Panc1 (cell line): Measurements from ENCODE around the gene RELB. TPM values are rescaled to one million over a fixed set of nuclear protein-coding genes. Genes with fewer than 3 reads are reported as not detected.
A peak's percentile ranks its signal among the peaks of the same experiment; 100 is the strongest.

Experiments
- ATAC-seq: fragments of 200-7000 bp; cut with Tn5 transposase; 2 replicates; pipeline ENCODE4 v1.9.1; 2020; ENCODE audit warnings: mild to moderate bottlenecking, moderate library complexity
- BruUV-seq: library from RNA; stranded (reverse); fragments of 400-500 nt; replicated peaks from 2 replicates; lab custom pipeline; 2021; lab: Mats Ljungman, UMichigan
- CTCF ChIA-PET: fragments of 300-600 bp; sonication (Branson Sonifier 250); formaldehyde crosslinking; loops from one replicate; lab custom pipeline; 2022; ENCODE audit warnings: antibody characterized with exemption; lab: Charles Lee
- POLR2A ChIA-PET: fragments of 300-600 bp; sonication (Branson Sonifier 250); formaldehyde crosslinking; loops from one replicate; lab custom pipeline; 2022; ENCODE audit warnings: antibody characterized with exemption; lab: Charles Lee
- DNase-seq: peaks from one replicate; pipeline ENCODE4 v3.0.0-alpha.2; 2010; ENCODE audit warnings: low read depth, low spot score
- H3K27ac ChIP-seq: 2 replicates; pipeline ENCODE4 v1.5.1; 2011; ENCODE audit warnings: mild to moderate bottlenecking, low read length, inconsistent platforms
- H3K27me3 ChIP-seq: fragments of 200-500 bp; sonication (Bioruptor generic); 2 replicates; pipeline ENCODE4 v1.6.0; 2014; ENCODE audit warnings: low read length, inconsistent platforms; ENCODE audit not compliant: control insufficient read depth, insufficient read depth
- H3K36me3 ChIP-seq: fragments of 200-500 bp; sonication (Bioruptor generic); 2 replicates; pipeline ENCODE4 v1.5.1; 2014; ENCODE audit warnings: inconsistent platforms, mild to moderate bottlenecking, low read length, moderate library complexity; ENCODE audit not compliant: control insufficient read depth, insufficient read depth
- H3K4me1 ChIP-seq: 2 replicates; pipeline ENCODE4 v1.5.1; 2011; ENCODE audit warnings: inconsistent platforms, mild to moderate bottlenecking, low read length, moderate library complexity; ENCODE audit not compliant: control insufficient read depth, insufficient read depth
- H3K4me3 ChIP-seq, 2 experiments: 2 replicates each; pipeline ENCODE4 v1.5.1; 2011 to 2012; ENCODE audit warnings: low read depth in 2 of 2, low read length in 2 of 2, mild to moderate bottlenecking in 2 of 2, inconsistent platforms in 1 of 2, moderate library complexity in 1 of 2
- H3K9me3 ChIP-seq: fragments of 200-500 bp; sonication (Bioruptor generic); 2 replicates; pipeline ENCODE4 v1.5.1; 2014; ENCODE audit warnings: low read depth, mild to moderate bottlenecking, inconsistent platforms, low read length, moderate library complexity; ENCODE audit not compliant: control insufficient read depth, insufficient read depth
- POLR2AphosphoS5 ChIP-seq: IDR thresholded peaks from 2 replicates; pipeline ENCODE4 v1.6.1; 2012; ENCODE audit warnings: mild to moderate bottlenecking, low read depth, low read length, moderate library complexity
- SIN3A ChIP-seq: IDR thresholded peaks from 2 replicates; pipeline ENCODE4 v1.6.1; 2012; ENCODE audit warnings: low read depth, mild to moderate bottlenecking, low read length, moderate library complexity, borderline replicate concordance; ENCODE audit not compliant: insufficient read depth
- TCF7L2 ChIP-seq: IDR thresholded peaks from 2 replicates; pipeline ENCODE4 v1.6.1; 2011; ENCODE audit warnings: mild to moderate bottlenecking, low read depth, low read length, inconsistent platforms
- in situ Hi-C: cut with HindIII; loops from 2 replicates; pipeline ENCODE4 v1.10.0; 2016; ENCODE audit warnings: low sequenced_read_pairs, low pct_unique_long_range_greater_than_20kb
- intact Hi-C: fragments of 100-400 bp; cut with micrococcal nuclease; formaldehyde crosslinking; loops from one replicate; pipeline ENCODE4 v1.10.0; 2022; ENCODE audit not compliant: unreplicated experiment
- total RNA-seq: library from RNA; stranded (reverse); gene quantifications from one replicate; pipeline ENCODE4 v1.2.1, GENCODE V29; 2021; ENCODE audit not compliant: unreplicated experiment
- TF ChIP-seq, protein P1 (sequence below): fragments of 450-650 bp; IDR thresholded peaks from 2 replicates; pipeline ENCODE4 v1.5.1; 2017; ENCODE audit warnings: mild to moderate bottlenecking
- TF ChIP-seq, protein P2 (sequence below), 2 experiments: IDR thresholded peaks; 2 replicates each; pipeline ENCODE4 v1.6.1; 2011 to 2012; ENCODE audit warnings: low read depth in 2 of 2, control low read depth in 1 of 2, low read length in 1 of 2, mild to moderate bottlenecking in 1 of 2, moderate library complexity in 1 of 2; ENCODE audit not compliant: insufficient read depth in 1 of 2

RELB gene
- total RNA-seq, 1 experiment from 2014 or later, result 28.1 TPM

DNA sequence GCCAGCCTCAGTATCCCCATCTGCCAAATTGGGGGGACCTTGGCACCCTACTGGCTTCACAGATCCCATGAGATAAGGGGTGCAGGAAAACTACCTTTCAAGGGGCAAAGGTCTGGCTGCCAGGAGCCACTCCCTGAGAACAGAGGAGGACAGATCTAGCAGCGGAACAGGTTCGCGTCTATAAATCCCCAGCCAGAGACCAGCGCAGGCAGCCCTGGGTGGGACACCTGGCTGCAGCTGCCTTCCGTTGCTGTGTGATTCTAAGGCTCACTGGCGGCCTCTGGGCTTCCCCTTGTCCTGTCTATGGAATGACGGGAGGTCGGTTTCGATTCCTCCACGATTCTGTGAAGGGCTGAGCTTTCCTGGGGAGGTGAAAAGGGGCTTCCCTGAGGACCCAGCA, 7.3 kb downstream of the RELB start:
- Histone ChIP-seq H3K4me3 (no peak overlapping the region), H3K9me3 (no peaks in the 10 kb centered on the region), H3K27ac (no peak overlapping the region), H3K4me1 (no peaks in the 10 kb centered on the region), H3K36me3 (no peaks in the 10 kb centered on the region), H3K27me3 (no peaks in the 10 kb centered on the region)
- TF ChIP-seq, protein P1, sequence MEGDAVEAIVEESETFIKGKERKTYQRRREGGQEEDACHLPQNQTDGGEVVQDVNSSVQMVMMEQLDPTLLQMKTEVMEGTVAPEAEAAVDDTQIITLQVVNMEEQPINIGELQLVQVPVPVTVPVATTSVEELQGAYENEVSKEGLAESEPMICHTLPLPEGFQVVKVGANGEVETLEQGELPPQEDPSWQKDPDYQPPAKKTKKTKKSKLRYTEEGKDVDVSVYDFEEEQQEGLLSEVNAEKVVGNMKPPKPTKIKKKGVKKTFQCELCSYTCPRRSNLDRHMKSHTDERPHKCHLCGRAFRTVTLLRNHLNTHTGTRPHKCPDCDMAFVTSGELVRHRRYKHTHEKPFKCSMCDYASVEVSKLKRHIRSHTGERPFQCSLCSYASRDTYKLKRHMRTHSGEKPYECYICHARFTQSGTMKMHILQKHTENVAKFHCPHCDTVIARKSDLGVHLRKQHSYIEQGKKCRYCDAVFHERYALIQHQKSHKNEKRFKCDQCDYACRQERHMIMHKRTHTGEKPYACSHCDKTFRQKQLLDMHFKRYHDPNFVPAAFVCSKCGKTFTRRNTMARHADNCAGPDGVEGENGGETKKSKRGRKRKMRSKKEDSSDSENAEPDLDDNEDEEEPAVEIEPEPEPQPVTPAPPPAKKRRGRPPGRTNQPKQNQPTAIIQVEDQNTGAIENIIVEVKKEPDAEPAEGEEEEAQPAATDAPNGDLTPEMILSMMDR, result no peak
- TF ChIP-seq, protein P2, sequence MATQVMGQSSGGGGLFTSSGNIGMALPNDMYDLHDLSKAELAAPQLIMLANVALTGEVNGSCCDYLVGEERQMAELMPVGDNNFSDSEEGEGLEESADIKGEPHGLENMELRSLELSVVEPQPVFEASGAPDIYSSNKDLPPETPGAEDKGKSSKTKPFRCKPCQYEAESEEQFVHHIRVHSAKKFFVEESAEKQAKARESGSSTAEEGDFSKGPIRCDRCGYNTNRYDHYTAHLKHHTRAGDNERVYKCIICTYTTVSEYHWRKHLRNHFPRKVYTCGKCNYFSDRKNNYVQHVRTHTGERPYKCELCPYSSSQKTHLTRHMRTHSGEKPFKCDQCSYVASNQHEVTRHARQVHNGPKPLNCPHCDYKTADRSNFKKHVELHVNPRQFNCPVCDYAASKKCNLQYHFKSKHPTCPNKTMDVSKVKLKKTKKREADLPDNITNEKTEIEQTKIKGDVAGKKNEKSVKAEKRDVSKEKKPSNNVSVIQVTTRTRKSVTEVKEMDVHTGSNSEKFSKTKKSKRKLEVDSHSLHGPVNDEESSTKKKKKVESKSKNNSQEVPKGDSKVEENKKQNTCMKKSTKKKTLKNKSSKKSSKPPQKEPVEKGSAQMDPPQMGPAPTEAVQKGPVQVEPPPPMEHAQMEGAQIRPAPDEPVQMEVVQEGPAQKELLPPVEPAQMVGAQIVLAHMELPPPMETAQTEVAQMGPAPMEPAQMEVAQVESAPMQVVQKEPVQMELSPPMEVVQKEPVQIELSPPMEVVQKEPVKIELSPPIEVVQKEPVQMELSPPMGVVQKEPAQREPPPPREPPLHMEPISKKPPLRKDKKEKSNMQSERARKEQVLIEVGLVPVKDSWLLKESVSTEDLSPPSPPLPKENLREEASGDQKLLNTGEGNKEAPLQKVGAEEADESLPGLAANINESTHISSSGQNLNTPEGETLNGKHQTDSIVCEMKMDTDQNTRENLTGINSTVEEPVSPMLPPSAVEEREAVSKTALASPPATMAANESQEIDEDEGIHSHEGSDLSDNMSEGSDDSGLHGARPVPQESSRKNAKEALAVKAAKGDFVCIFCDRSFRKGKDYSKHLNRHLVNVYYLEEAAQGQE (IDR thresholded peaks at IDR 0.05; ENCODE audit: insufficient read depth in 1 of 2, low read depth in 2 of 2, low read length in 1 of 2), result no peak
- TF ChIP-seq SIN3A, result no peak
- no peak for TF ChIP-seq POLR2AphosphoS5
- TF ChIP-seq TCF7L2, result no peak
- in situ Hi-C loops (no loop called here), intact Hi-C loops (no loop called here)
- BruUV-seq, result no TSS peak
- DNase-seq, result no peak
- ChIA-PET CTCF (no interaction called here), POLR2A (no interaction called here)
- peak; percentile 68 for ATAC-seq

DNA sequence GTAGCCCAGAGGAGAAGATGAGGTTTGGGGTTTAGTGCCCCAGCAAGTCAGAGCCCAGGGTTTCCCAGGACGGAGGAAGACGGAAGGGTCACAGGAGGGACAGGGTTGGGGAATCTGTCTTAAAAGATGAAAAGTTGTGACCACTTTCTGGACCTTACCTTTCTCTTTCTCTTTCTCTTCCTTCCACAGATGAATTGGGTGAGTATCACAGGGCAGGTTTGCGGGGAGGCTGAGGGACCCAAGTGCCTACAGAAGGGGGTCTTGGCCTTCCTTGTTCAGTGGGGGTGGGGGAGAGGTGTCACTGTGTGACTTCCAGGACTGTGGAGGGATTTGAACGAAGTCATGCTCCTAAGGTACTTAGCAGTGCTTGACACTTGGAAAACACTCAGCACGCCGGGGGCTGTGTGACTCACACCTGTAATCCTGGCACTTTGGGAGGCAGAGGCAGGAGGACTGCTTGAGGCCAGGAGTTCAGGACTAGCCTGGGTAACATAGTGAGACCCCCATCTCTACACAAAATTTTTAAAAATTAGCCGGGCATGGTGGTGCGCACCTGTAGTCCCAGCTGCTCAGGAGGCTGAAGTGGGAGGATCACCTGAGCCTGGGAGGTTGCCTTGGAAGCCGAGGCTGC, 8.5 kb downstream of the RELB start:
- H3K4me3 ChIP-seq, result no peak overlapping the region
- POLR2A ChIA-PET, result no interaction called here
- H3K27ac ChIP-seq, result no peak overlapping the region
- in situ Hi-C loops (no loop called here), intact Hi-C loops (no loop called here)
- DNase-seq (no peak), ATAC-seq (no peak)
- no peaks in the 10 kb centered on the region for H3K4me1 ChIP-seq
- TF ChIP-seq, protein P2 (IDR thresholded peaks at IDR 0.05; ENCODE audit: insufficient read depth in 1 of 2, low read depth in 2 of 2, low read length in 1 of 2), result no peak
- TF ChIP-seq, protein P1, result no peak
- TF ChIP-seq POLR2AphosphoS5, result no peak
- TF ChIP-seq SIN3A, result no peak
- no peak for TF ChIP-seq TCF7L2
- peaks cover 3% of the 10 kb centered on the region; the same call in 1 of the 2 replicates for H3K36me3 ChIP-seq
- BruUV-seq, result no TSS peak
- CTCF ChIA-PET, result no interaction called here
- no peaks in the 10 kb centered on the region for H3K27me3 ChIP-seq
- no peaks in the 10 kb centered on the region for H3K9me3 ChIP-seq
